VCaP (cell line): ENCODE results near the gene PAF1.

Experiments used
- H3K27ac ChIP-seq: fragments of 450-650 bp; 2 replicates; pipeline ENCODE4 v1.5.1; 2017
- TF ChIP-seq, protein P1 (sequence below): fragments of 450-650 bp; conservative IDR thresholded peaks from 2 replicates; pipeline ENCODE4 v1.5.1; 2017; ENCODE audit warnings: mild to moderate bottlenecking, moderate library complexity

The PAF1 gene

GRCh38 chr19:39375929-39376328, 15.0 kb downstream of the PAF1 start:
- no peak overlapping the region for H3K27ac ChIP-seq
- TF ChIP-seq, protein P1, sequence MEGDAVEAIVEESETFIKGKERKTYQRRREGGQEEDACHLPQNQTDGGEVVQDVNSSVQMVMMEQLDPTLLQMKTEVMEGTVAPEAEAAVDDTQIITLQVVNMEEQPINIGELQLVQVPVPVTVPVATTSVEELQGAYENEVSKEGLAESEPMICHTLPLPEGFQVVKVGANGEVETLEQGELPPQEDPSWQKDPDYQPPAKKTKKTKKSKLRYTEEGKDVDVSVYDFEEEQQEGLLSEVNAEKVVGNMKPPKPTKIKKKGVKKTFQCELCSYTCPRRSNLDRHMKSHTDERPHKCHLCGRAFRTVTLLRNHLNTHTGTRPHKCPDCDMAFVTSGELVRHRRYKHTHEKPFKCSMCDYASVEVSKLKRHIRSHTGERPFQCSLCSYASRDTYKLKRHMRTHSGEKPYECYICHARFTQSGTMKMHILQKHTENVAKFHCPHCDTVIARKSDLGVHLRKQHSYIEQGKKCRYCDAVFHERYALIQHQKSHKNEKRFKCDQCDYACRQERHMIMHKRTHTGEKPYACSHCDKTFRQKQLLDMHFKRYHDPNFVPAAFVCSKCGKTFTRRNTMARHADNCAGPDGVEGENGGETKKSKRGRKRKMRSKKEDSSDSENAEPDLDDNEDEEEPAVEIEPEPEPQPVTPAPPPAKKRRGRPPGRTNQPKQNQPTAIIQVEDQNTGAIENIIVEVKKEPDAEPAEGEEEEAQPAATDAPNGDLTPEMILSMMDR: no peak

GRCh38 chr19:39372941-39373340, 18.0 kb downstream of the PAF1 start:
- H3K27ac ChIP-seq: no peak overlapping the region
- TF ChIP-seq, protein P1: no peak

DNA sequence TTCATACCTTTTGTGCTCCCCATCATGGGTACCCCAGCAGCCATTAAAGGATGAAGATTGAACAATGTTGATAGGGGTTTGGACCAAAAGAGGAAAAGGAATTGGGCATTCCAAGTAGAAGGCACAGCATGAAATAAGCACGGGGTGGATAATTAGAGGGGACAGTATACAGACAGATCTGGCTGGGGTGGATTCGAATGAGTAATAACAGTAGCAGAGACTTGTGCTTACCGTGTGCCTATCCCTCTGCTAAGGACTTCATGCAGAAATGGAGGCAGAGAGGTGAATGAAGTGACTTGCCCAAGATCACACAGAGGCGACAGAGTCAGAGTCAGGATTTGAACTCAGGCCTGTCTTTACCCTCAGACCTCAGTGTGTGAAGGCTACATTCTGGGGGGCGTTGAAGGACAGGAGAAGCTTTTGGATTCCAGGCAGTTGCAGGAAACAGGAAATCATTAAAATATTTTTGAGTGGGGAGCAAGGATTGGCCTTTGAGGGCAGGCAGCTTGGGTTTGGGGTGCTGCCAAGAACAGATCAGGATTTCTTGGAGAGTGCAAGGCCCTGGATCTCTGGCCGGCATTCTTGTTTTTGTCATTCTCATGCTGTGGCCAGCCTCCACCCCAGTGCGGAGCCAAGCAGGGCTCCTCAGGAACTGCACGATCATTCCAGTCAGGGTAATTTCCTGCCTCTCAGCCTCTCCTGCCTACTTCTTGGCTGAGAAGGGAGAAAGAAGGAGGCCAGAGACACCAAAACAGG, 18.7 kb downstream of the PAF1 start:
- no peak overlapping the region for H3K27ac ChIP-seq

DNA sequence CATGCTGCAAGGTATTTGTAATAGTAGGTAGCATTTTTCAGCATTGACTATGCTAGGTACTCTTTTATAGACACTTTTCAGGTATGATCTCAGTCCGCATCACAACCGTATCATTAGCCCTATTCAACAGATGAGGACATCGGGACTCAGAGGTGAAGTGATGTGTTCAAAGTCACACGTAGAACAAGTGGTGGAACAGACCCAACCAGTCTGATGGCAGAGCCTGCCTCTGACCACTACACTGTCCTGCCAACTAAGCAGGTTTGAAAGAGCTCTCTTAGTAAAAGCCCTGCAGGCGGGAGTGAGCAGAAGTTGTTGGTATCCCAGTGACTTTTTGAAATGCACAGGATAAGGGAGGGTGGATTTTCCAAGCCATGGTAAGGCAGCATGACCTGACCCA, 20.2 kb downstream of the PAF1 start:
- no peak overlapping the region for H3K27ac ChIP-seq
- TF ChIP-seq, protein P1: no peak

More for the DNA sequence above, 18.7 kb downstream of the PAF1 start:
- TF ChIP-seq, protein P1: no peak

DNA sequence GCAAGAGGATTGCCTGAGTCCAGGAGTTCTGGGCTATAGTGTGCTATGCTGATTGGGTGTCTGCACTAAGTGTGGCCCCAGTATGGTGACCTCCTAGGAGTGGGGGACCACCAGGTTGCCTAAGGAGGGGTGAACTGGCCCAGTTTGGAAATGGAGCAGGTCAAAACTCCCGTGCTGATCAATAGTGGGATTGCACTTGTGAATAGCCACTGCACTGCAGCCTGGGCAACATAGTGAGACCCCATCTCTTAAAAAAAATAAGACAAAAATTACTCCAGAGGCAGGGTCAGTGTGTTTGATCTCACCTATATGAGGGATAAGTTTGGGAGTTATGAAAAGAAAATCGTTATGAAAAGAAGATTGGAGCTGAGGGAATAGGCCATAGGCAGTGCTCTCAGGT, 21.7 kb downstream of the PAF1 start:
- TF ChIP-seq, protein P1: no peak
- H3K27ac ChIP-seq: no peak overlapping the region

DNA sequence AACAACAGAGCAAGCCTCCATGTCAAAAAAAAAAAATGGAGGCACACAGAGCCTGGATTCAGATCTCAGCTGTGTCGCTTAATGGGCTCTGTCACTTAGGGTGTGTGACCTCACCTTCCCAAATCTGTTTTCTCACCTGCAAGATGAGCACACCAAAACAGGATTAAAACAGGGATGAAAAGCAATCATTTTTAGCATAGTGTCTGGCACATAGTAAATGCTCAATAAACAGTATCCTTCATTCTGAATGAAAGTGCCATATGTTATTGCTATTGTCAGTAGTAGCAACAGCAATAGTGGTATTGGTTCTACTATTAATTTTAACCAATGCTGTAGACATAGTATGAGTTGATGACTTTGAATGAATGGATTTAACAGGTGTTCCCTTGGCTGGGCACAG, 25.4 kb downstream of the PAF1 start:
- TF ChIP-seq, protein P1: no peak
- H3K27ac ChIP-seq: no peak overlapping the region

DNA sequence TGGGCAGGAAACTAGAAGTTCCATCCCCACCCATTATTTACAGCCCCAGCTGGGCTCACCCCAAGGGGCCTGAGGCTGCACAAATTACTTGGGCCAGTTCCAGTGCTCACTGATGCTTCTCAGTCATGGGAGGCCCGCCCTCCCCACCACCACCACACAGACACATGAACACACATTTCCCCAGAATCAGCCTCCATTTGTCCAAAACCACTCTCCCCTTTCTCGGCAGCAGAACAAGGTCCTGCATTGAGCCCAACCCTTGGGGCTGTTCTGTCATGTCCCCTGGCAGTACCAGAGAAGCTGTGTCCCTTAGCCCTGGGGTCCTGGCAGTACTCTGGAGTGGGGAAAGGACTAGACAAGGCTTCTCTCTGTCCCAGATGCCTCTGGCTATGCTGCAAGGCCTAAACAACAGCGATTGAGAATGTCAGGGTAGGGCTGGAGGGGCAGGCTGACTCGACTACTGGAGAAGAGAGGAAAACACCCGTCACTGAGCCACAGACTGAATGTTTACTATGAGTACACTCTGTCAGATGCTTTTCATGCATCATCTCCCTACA, 26.9 kb downstream of the PAF1 start:
- no peak overlapping the region for H3K27ac ChIP-seq
- TF ChIP-seq, protein P1: no peak
